Colon (tissue), 2 donors: ENCODE results near the gene DNAJC11.
"Not testable (repeated sequence)": the region's sequence is repeated elsewhere in the genome, so short reads cannot be mapped to it uniquely, and the experiment has no call there.

Experiments used
- FAIRE-seq: peaks from 2 replicates; lab custom pipeline; 2012; peaks lifted over from hg19 to GRCh38; lab: Jason Lieb, UNC
- donor health status: control.
- donor health status: control.

DNAJC11 gene

GRCh38 chr1:6695868-6696267, 5.7 kb downstream of the DNAJC11 start:
- FAIRE-seq, result no peak

DNA sequence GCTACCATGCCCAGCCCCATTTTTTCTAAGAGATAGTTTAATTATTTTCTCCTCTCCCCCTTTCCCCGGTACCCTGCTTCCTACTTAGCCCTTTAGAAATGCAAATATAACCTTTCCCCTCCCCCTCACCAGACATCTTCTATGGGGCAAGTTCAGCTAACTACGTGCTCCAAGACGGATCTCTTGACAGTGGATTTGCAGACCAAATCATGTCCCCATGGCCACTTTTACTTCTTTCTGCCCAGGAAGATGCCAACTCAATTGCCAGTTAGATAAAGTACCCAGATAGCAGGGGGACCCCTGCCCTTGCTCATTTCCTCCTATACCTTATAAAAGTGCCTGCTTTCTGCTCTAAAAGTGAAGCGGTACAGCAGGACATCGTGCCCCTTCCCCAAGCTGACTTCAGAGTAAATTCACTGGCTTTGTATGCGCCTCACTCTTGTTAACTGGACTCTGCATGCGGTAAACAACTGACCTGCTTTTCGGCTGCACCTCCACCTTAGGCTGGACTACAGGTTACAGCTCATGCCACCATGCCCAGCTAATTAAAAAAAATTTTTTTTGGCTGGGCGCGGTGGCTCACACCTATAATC, 7.4 kb downstream of the DNAJC11 start:
- FAIRE-seq, result no peak

DNA sequence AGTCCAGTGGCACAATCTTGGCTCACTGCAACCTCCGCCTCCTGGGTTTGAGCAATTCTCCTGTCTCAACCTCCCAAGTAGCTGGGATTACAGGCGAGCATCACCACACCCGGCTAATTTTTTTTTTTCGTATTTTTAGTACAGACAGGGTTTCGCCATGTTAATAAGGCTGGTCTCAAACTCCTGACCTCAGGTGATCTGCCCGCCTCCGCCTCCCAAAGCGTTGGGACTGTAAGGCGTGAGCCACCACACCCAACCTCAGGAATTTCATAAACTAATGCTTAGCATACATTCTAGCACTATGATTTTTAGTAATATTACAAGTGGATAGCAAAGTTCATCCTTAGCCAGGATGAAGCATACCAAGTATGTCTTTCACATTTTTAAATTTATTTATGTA, 8.7 kb downstream of the DNAJC11 start:
- FAIRE-seq, result no peak

DNA sequence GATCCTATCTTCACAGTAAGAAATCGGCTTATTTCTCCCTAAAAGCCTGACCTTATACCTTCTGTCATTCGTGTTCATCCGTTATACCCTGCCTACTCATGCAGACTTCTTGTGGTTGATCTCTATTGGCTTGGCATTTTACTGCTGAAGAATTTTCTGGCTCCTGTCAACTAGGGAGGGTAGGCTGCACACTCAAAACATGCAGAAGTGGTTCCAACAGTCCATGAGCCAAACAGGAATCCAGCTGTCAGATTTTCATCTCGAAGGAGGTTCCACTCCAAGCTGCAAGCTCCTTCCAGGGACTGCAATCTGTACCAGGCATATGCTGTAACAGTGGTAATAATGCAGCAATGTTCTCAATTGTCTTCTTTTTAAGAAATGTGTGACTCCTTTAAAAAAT, 10.1 kb downstream of the DNAJC11 start:
- FAIRE-seq, result no peak

DNA sequence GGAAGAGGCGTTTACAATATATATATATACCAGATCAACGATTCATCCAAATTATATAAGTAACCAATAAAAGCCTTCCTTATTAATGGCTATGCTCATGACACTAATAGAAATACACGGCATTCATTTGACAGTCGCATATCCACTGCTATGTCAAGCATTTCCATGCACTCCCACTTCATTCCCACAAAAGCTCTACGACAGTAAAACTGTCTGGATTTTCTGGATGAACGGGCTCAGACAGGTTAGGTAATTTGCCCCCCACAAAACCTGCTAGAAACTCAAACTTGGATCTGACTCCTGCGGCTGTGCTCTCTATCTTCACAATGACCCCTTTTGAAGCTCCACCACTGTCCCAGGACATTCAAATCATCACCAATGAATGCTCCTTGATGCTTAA, 11.4 kb downstream of the DNAJC11 start:
- no peak for FAIRE-seq

DNA sequence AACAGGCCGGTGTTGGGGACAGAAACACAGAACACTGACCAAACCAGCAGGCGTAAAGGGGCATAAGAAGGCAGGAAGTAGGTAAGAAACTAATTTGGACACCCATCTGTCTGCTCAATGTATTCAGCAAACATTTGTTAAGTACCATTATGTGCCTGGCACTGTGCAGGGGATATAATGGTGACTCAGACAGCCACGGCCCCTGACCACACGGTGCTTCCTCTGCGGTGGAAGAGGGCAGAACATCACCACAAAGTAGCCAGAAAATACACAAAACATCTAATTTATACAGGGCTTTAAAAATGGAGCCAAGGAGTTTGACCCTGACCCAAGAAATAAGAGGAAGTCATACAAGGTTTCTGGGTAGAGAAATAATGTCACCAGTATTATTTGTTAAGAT, 12.9 kb downstream of the DNAJC11 start:
- no peak for FAIRE-seq

DNA sequence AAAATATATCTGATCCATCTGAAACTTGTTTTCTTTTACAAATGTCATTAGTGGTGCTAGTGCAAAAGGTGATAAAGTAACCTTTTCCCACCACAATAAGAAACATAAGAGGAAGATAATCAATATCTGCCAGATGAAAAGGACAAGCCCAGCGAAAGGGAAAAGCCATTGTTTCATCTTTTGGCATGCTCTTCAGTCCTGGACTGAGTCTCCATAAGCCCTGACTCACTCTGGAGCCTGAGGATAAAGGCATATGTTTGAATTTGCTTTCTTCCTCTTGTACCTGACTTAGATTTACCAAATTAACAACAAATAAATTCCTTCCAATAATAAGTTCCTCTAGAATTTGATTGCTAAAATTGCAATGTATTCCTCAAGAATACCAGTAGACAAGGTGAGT, 13.6 kb downstream of the DNAJC11 start:
- no peak for FAIRE-seq

GRCh38 chr1:6686294-6686693, 15.3 kb downstream of the DNAJC11 start:
- no peak for FAIRE-seq

- no peak for FAIRE-seq
Observed at GRCh38 chr1:6685381-6685780, 16.2 kb downstream of the DNAJC11 start.

GRCh38 chr1:6683434-6683833, 18.2 kb downstream of the DNAJC11 start:
- FAIRE-seq, result no peak

DNA sequence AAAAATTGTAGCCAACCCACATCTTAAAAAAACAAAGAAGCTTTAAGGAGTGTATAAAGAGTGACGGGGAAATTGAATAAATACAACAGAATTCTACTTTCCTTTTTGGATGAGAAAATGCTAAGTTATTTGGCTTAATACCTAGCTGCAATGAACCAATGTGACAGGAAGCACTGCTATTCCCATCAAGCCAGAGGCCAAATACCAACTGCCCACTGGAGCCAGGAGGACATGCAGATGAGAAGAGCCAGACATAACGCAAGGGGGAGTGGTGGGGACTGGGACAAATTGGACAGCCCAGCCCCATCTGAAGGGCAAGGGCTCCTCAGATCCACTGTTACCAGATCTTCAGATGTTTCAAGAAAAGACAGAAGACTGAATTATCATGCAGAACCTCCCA, 25.7 kb downstream of the DNAJC11 start:
- FAIRE-seq, result no peak

DNA sequence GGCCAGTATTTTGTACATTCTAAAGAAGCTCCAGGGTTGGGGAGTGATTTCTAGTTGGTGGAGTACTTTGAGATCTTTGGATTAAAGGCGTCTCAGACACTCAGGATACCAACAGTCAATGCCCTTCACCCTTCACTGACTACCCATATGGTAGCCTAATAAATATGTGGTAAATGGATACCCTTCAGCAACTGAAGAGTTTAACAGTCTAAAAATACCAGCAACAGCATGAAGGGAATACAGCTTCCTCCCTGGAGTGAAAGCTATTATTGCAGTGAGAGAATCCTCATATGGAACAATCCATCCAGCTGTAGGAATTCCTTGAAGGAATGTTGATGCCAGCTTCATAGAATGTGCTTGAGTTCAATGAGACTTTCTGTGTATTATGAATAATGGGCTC, 26.8 kb downstream of the DNAJC11 start:
- no peak for FAIRE-seq

- FAIRE-seq, result no peak
Observed at GRCh38 chr1:6673816-6674398, 27.7 kb downstream of the DNAJC11 start.

GRCh38 chr1:6672558-6672957, 29.1 kb downstream of the DNAJC11 start:
- no peak for FAIRE-seq

GRCh38 chr1:6668503-6668902, 33.1 kb downstream of the DNAJC11 start:
- FAIRE-seq, result no peak

- no peak for FAIRE-seq
Observed at GRCh38 chr1:6667139-6667538, 34.5 kb downstream of the DNAJC11 start.

DNA sequence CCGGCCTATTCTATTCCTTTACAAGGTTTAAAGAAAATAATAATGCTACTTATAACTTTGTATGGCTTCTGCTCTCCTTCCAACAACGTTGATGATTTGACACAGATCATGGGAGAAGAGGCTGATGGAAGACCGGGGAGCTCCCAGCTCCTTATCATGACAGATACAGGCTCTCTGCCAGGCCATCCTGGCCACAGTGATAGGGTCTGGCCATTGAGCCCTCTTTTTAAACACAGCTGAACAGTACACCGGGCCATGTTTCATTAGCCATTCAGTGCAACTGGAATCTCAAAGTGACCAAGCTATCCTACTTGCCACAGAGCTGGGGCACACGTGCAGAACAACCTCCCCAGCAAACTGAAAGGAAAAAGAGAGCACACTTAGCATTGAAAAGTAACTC, 34.9 kb downstream of the DNAJC11 start:
- FAIRE-seq, result no peak

- not testable (repeated sequence) for FAIRE-seq
Observed at GRCh38 chr1:6662468-6662867, 39.1 kb downstream of the DNAJC11 start.

- no peak for FAIRE-seq
Observed at GRCh38 chr1:6660415-6661049, 41.1 kb downstream of the DNAJC11 start.

DNA sequence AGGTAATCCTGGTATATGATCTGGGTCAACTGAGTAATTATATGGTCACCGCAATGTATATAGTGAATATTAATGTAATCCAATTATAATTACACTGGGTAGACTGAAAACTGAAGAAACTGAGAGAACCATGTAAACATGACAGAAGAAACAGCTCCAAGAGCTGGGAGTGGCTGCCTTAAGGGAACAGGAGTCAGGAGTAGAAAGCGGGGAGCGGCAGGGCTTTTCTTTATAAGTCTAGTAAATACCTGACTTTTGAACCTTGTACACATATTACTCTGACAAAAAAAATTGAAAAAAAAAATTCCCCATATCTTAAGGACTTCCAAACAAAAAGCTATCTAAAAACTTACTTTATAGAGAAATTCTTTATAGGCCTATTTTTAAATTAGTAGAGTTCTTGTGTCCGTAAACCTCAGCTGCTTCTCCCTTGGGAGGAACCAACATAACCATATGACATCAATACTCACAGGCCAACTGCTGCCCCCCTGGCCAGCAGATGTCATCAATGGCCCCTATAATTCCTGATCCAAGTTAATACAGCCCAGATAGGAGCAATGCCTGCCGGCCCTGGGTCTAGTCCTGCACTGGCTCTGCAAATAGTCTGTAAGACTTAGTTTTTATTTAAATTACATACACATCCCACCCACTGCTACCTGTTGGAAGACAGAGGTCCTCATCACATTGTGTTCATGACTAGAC, 43.1 kb downstream of the DNAJC11 start:
- no peak for FAIRE-seq

GRCh38 chr1:6657138-6657537, 44.5 kb downstream of the DNAJC11 start:
- FAIRE-seq, result no peak

- no peak for FAIRE-seq
Observed at GRCh38 chr1:6653436-6654290, 48.0 kb downstream of the DNAJC11 start.
